K562 (cell line): ENCODE data around the gene DDIT3. TPM values are rescaled to one million over a fixed set of nuclear protein-coding genes. Genes with fewer than 3 reads are reported as not detected.

Source experiments
- ARID1B ChIP-seq: fragments of 450-650 bp; IDR thresholded peaks from 2 replicates; pipeline ENCODE4 v1.6.1; 2016; ENCODE audit warnings: antibody characterized with exemption, mild to moderate bottlenecking, inconsistent platforms
- ARNT ChIP-seq, 2 experiments: fragments of 450-650 bp; IDR thresholded peaks; 2 replicates each; pipeline ENCODE4 v1.6.1; 2016; ENCODE audit warnings: mild to moderate bottlenecking in 1 of 2
- EGR1 ChIP-seq: fragments of 450-650 bp; conservative IDR thresholded peaks from 2 replicates; pipeline ENCODE4 v1.6.1; 2017; ENCODE audit warnings: mild to moderate bottlenecking
- NKRF ChIP-seq: fragments of 450-650 bp; IDR thresholded peaks from 2 replicates; pipeline ENCODE4 v1.6.1; 2016; ENCODE audit warnings: borderline replicate concordance
- RBM39 ChIP-seq: fragments of 200-400 bp; formaldehyde crosslinking; optimal IDR thresholded peaks from 2 replicates; pipeline ENCODE3; 2018; ENCODE audit warnings: low read depth, low read length
- SIN3A ChIP-seq, 2 experiments: fragments of 150-350 bp in 1 of 2; IDR thresholded peaks; 2 replicates each; pipeline ENCODE4 v1.6.1; 2011 to 2016; ENCODE audit warnings: borderline replicate concordance in 2 of 2, low read depth in 2 of 2, low read length in 2 of 2, mild to moderate bottlenecking in 2 of 2, moderate library complexity in 2 of 2; ENCODE audit not compliant: control insufficient read depth in 1 of 2
- SMARCA4 ChIP-seq: fragments of 450-650 bp; IDR thresholded peaks from 2 replicates; pipeline ENCODE4 v1.6.1; 2016
- SMARCA5 ChIP-seq: fragments of 450-650 bp; IDR thresholded peaks from 2 replicates; pipeline ENCODE4 v1.6.1; 2016
- SMARCB1 ChIP-seq: IDR thresholded peaks from 2 replicates; pipeline ENCODE4 v1.6.1; 2011; ENCODE audit warnings: improper control_type of control experiment, low read depth; ENCODE audit not compliant: insufficient read length
- ZNF311 ChIP-seq: fragments of 250-450 bp; sonication (Bioruptor Pico); IDR thresholded peaks from 2 replicates; pipeline ENCODE4 v1.4.0; 2020; ENCODE audit warnings: mild to moderate bottlenecking, moderate library complexity
- ZNF75A ChIP-seq: fragments of 450-650 bp; formaldehyde crosslinking; IDR thresholded peaks from 2 replicates; pipeline ENCODE4 v1.4.0; 2020; ENCODE audit warnings: mild to moderate bottlenecking
- ZNF764 ChIP-seq: fragments of 250-450 bp; sonication (Bioruptor Pico); IDR thresholded peaks from 2 replicates; pipeline ENCODE4 v1.4.0; 2020; ENCODE audit warnings: low read depth, mild to moderate bottlenecking, moderate library complexity
- polyA plus RNA-seq, 8 experiments: library from polyadenylated mRNA; depleted of rRNA in 4 of 8; stranded (reverse) in 5 of 8; unstranded in 3 of 8; fragments of >200 nt; fragmentation: Nextera tagmentation in 2 of 8; fragmentation: Illumina TruSeq in 1 of 8; extraction: Ambion mirVana in 2 of 8; extraction: Trizol in 1 of 8; gene quantifications; 2 replicates each; pipeline versions ENCODE4 v1.2.1 to v1.2.3, GENCODE V29; 2011 to 2014; ENCODE audit warnings: inconsistent platforms in 1 of 8, missing spikeins in 1 of 8
- total RNA-seq, 7 experiments: library from RNA; depleted of rRNA in 6 of 7; stranded (reverse); fragments of >200 nt in 6 of 7; fragmentation: Illumina TruSeq in 2 of 7; extraction: Trizol in 2 of 7; gene quantifications; 2 replicates each; pipeline versions ENCODE4 v1.2.1 to v1.2.3, GENCODE V29; 2011 to 2021; ENCODE audit warnings: low replicate concordance in 1 of 7
- TF ChIP-seq, protein P1 (sequence below), 2 experiments: fragments of 450-650 bp in 1 of 2; sonication (generic) in 1 of 2; formaldehyde crosslinking in 1 of 2; IDR thresholded peaks; 2 replicates each; pipeline versions ENCODE4 v1.7.1 to v1.9.0; 2016 to 2022; ENCODE audit warnings: inconsistent platforms in 1 of 2, mild to moderate bottlenecking in 1 of 2, missing genetic modification reagents in 1 of 2
- TF ChIP-seq, protein P2 (sequence below), 3 experiments: fragments of 200-800 bp in 1 of 3; sonication (Bioruptor generic) in 1 of 3; sonication (generic) in 1 of 3; formaldehyde crosslinking in 1 of 3; IDR thresholded peaks; 2 replicates each; pipeline versions ENCODE4 v1.6.1 to v1.8.0; 2016 to 2022; ENCODE audit warnings: mild to moderate bottlenecking in 2 of 3, missing compliant biosample characterization in 2 of 3, missing genetic modification characterization in 2 of 3, missing genetic modification reagents in 1 of 3

The DDIT3 gene
- total and polyA plus RNA-seq, 9 of the 15 experiments (the other 6 are each of a cell fraction or from before 2014, with no cell fraction given) = 59.1 to 272 (median 89.9) TPM

DNA sequence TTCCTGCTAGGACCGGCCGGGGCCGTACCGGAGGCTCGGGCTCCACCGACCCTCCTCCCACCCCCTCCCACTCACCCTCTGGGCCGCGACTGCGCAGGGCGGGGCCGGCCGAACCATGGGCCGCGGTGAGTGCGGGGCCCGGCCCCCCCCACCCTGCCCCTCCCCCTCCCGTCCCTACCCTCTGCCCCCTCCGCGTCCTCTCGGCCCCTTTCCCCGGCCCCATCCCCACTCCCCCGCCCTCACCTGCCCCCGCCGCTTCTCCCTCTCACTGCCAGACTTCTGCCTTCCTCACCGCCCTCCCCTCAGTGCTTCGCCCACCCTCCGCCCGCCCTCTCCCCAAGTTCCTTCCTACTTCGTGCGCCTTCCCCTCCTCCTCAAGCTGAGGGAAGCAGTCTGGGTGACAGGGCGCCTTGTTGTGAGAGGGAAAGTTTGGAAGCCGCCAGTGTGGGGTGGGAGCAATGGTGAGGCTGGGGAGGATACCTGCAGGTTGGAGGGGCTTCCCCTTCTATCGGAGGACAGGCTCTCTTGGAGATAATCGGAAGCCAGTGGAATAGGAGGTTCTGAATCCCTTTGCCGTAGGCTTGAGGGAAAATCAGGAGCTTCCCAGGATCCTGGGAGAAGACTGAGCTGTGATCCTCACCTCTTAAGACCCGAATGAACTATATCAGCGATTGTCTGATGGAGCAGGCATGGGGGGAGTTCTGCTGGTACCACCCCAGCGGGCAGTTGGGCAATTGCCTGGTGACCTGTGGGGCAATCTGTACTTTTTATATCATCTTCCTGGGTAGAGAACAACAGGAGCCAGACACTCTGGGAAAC is 2.8 kb upstream of the DDIT3 start (continued):
- TF ChIP-seq, protein P1, sequence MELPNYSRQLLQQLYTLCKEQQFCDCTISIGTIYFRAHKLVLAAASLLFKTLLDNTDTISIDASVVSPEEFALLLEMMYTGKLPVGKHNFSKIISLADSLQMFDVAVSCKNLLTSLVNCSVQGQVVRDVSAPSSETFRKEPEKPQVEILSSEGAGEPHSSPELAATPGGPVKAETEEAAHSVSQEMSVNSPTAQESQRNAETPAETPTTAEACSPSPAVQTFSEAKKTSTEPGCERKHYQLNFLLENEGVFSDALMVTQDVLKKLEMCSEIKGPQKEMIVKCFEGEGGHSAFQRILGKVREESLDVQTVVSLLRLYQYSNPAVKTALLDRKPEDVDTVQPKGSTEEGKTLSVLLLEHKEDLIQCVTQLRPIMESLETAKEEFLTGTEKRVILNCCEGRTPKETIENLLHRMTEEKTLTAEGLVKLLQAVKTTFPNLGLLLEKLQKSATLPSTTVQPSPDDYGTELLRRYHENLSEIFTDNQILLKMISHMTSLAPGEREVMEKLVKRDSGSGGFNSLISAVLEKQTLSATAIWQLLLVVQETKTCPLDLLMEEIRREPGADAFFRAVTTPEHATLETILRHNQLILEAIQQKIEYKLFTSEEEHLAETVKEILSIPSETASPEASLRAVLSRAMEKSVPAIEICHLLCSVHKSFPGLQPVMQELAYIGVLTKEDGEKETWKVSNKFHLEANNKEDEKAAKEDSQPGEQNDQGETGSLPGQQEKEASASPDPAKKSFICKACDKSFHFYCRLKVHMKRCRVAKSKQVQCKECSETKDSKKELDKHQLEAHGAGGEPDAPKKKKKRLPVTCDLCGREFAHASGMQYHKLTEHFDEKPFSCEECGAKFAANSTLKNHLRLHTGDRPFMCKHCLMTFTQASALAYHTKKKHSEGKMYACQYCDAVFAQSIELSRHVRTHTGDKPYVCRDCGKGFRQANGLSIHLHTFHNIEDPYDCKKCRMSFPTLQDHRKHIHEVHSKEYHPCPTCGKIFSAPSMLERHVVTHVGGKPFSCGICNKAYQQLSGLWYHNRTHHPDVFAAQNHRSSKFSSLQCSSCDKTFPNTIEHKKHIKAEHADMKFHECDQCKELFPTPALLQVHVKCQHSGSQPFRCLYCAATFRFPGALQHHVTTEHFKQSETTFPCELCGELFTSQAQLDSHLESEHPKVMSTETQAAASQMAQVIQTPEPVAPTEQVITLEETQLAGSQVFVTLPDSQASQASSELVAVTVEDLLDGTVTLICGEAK (IDR thresholded peaks at IDR 0.05) = 0 out of 2 replicates have a peak, but pooled peaks have one; percentile 37
- TF ChIP-seq, protein P1 (CRISPR knock-in tag; IDR thresholded peaks at IDR 0.05) = no peak
- TF ChIP-seq ZNF311 (CRISPR knock-in tag) = no peak
- no peak for TF ChIP-seq ZNF75A (CRISPR knock-in tag)
- no peak for TF ChIP-seq SMARCA5
- TF ChIP-seq ARID1B = 0 out of 2 replicates have a peak, but pooled peaks have one; percentile 23
- TF ChIP-seq ARNT (IDR thresholded peaks at IDR 0.05) = 0 out of 4 replicates have a peak, but pooled peaks of 1 of the 2 experiments have one; percentile 36
- TF ChIP-seq ZNF764 (CRISPR knock-in tag) = no peak
- TF ChIP-seq, protein P2, sequence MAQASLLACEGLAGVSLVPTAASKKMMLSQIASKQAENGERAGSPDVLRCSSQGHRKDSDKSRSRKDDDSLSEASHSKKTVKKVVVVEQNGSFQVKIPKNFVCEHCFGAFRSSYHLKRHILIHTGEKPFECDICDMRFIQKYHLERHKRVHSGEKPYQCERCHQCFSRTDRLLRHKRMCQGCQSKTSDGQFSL (CRISPR knock-in tag; IDR thresholded peaks at IDR 0.05) = peak; percentile 90
- TF ChIP-seq, protein P2 (tag; IDR thresholded peaks at IDR 0.05) = peak in 1 of 2 experiments; percentile 95; a peak in 2 of 4 replicates
- TF ChIP-seq RBM39 = no peak
- peak; percentile 51 for TF ChIP-seq SMARCA4
- TF ChIP-seq EGR1 = peak; percentile 61; the same call in 1 of the 2 replicates
- TF ChIP-seq NKRF = peak; percentile 65; the same call in 1 of the 2 replicates
- TF ChIP-seq SMARCB1 = no peak
- peak; percentile 18 to 20; a peak in 1 of 4 replicates for TF ChIP-seq SIN3A (IDR thresholded peaks at IDR 0.05; ENCODE audit: borderline replicate concordance in 2 of 2, control insufficient read depth in 1 of 2, low read depth in 2 of 2, low read length in 2 of 2)
